ENCODE measurements around the gene KMO. TPM values are rescaled to one million over a fixed set of nuclear protein-coding genes. Genes with fewer than 3 reads are reported as not detected.

The KMO gene
- total and polyA plus RNA-seq, 2 of the 8 experiments (the other 6 are each of a cell fraction or from before 2014, with no cell fraction given), result not detected

DNA sequence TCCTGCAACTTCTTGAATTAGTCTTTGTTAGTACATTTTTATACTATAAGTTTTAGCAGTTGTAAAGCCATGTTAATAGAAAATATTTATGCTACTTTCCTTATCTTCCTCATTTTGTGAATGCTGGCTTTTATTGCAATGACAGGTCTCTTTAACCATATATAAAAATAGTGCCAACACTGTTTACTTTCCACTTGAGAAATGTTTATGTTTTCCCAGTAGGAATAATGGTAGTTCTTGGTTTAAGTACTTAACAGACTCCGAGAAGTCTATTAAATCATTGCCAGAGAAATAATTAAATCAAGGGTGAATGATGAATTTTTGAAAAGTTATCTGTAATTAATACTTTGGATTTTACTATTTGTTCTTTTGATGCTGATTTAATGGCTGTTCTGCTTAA lies 98.3 kb downstream of the KMO start:
- peaks cover 2 to 4% of the 10 kb centered on the region in 2 experiments for H4K20me1 ChIP-seq (replicated peaks in 1 of 2; ENCODE audit: control insufficient read depth in 1 of 2, insufficient read depth in 2 of 2, low read length in 2 of 2)
- no peak overlapping the region for H3K14ac ChIP-seq (ENCODE audit: insufficient read length)
- FAIRE-seq (no peak), DNase-seq (ENCODE audit: low read depth in 1 of 2, low spot score in 2 of 2) (no peak)
- no peaks in the 10 kb centered on the region for H3K9me3 ChIP-seq (ENCODE audit: insufficient read depth in 2 of 2, low read depth in 1 of 2, low read length in 1 of 2)
- no peaks in the 10 kb centered on the region for H3K79me1 ChIP-seq (ENCODE audit: low read depth, low read length)
- no peak overlapping the region for H2BK120ac ChIP-seq (replicated peaks; ENCODE audit: low read depth, low read length)
- no peak overlapping the region for H3K9ac ChIP-seq (replicated peaks in 1 of 4; ENCODE audit: extremely low read depth in 1 of 4, low read depth in 3 of 4, low read length in 3 of 4)
- H4K5ac ChIP-seq (ENCODE audit: insufficient read length, low read depth, low read length), result no peak overlapping the region
- H4K8ac ChIP-seq (ENCODE audit: extremely low read depth, insufficient read depth, low read length), result no peak overlapping the region
- no peak overlapping the region for H3K4ac ChIP-seq (replicated peaks; ENCODE audit: insufficient read length, low read depth, low read length)
- ChIA-PET POLR2A (ENCODE audit: partially characterized antibody) (no interaction called here), CTCF (ENCODE audit: partially characterized antibody) (interaction anchor here (0.7 to 1.7 kb wide), 3 partner anchors 13 to 202 kb away, joined by 3 to 5 read pairs (median 3); no protein-coding TSS in a partner anchor)
- H4K91ac ChIP-seq (replicated peaks; ENCODE audit: insufficient read length, low read length), result no peak overlapping the region
- TF ChIP-seq NANOG (IDR thresholded peaks at IDR 0.05; ENCODE audit: insufficient read depth, low read depth, low read length, poor library complexity, severe bottlenecking), result no peak
- no peak for TF ChIP-seq TCF12 (IDR thresholded peaks at IDR 0.05; ENCODE audit: low read depth, low read length)
- TF ChIP-seq TAF7 (optimal IDR thresholded peaks at IDR 0.05; ENCODE audit: borderline replicate concordance, low read depth, low read length), result no peak
- TF ChIP-seq YY1 (IDR thresholded peaks at IDR 0.05; ENCODE audit: low read depth, low read length), result no peak
- TF ChIP-seq JUN (IDR thresholded peaks at IDR 0.05; ENCODE audit: low read depth, low read length), result no peak
- no peak for TF ChIP-seq BCL11A (IDR thresholded peaks at IDR 0.05; ENCODE audit: low read depth in 2 of 2, low read length in 2 of 2)
- TF ChIP-seq FOSL1 (IDR thresholded peaks at IDR 0.05; ENCODE audit: insufficient read depth, low read depth, low read length), result no peak
- TF ChIP-seq TAF1 (IDR thresholded peaks at IDR 0.05; ENCODE audit: low read depth, low read length), result no peak
- no peak overlapping the region for H3K56ac ChIP-seq (replicated peaks; ENCODE audit: insufficient read length, low read depth, low read length)
- no peak overlapping the region for H3K4me2 ChIP-seq (ENCODE audit: insufficient read depth in 1 of 2, low read depth in 2 of 2, low read length in 2 of 2)
- H3K27ac ChIP-seq (ENCODE audit: low read depth, low read length), result no peak overlapping the region
- no peak overlapping the region for H3K4me3 ChIP-seq (ENCODE audit: extremely low read depth in 1 of 4, insufficient read depth in 2 of 4, low read depth in 3 of 4, low read length in 4 of 4)
- H3K23ac ChIP-seq (ENCODE audit: insufficient read length), result no peak overlapping the region
- H2BK20ac ChIP-seq (ENCODE audit: low read length), result no peak overlapping the region
- H3K23me2 ChIP-seq (ENCODE audit: low read depth, low read length), result no peaks in the 10 kb centered on the region
- H3K4me1 ChIP-seq (replicated peaks in 1 of 4; ENCODE audit: control insufficient read depth in 3 of 4, insufficient read depth in 4 of 4, low read length in 3 of 4), result peaks cover 0 to 3% (median 0%) of the 10 kb centered on the region in 4 experiments; a peak in 3 of 7 replicates
- no peak overlapping the region for H2BK12ac ChIP-seq (ENCODE audit: low read depth, low read length)
- H2AK5ac ChIP-seq (ENCODE audit: low read depth, low read length), result no peak overlapping the region
- H3K18ac ChIP-seq (ENCODE audit: extremely low read depth, low read length), result no peak overlapping the region
- H3K36me3 ChIP-seq (ENCODE audit: control insufficient read depth in 2 of 4, insufficient read depth in 4 of 4, low read length in 3 of 4), result peaks cover 0 to 31% (median 9%) of the 10 kb centered on the region in 4 experiments; a peak in 5 of 8 replicates
- H2BK15ac ChIP-seq (ENCODE audit: low read length), result no peak overlapping the region
- no peaks in the 10 kb centered on the region for H3K27me3 ChIP-seq (replicated peaks in 1 of 4; ENCODE audit: control insufficient read depth in 3 of 4, extremely low read depth in 1 of 4, insufficient read depth in 3 of 4, low read length in 3 of 4)
- H3K79me2 ChIP-seq (ENCODE audit: control insufficient read depth in 1 of 2, insufficient read depth in 2 of 2, low read length in 2 of 2), result peaks cover 0 to 50% of the 10 kb centered on the region in 2 experiments; a peak in 3 of 4 replicates
- no peak overlapping the region for H2AFZ ChIP-seq (ENCODE audit: low read length)
- H2BK5ac ChIP-seq (ENCODE audit: low read depth, low read length), result no peak overlapping the region
- WGBS, 2 experiments (ENCODE audit: extremely low coverage in 1 of 2, insufficient coverage in 1 of 2, insufficient read length in 1 of 2, insufficient replicate concordance in 2 of 2, low coverage in 1 of 2, low lambda C conversion rate in 2 of 2, missing lambda C conversion rate in 1 of 2), result 100% methylated on average over 1 of the region's 1 CpG; no CpG with 5 or more reads in 1 of the 2 experiments
